Left ventricle myocardium inferior (tissue), 1 donor: ENCODE data around the gene LOXHD1. TPM values are rescaled to one million over a fixed set of nuclear protein-coding genes. Genes with fewer than 3 reads are reported as not detected.

Experiments used
- DNase-seq: peaks from one replicate; pipeline ENCODE4 v3.0.0-alpha.2; 2020
- H3K27ac ChIP-seq: fragments of 200-600 bp; replicated peaks from 2 replicates; pipeline ENCODE4 v1.8.0; 2021
- H3K27me3 ChIP-seq: fragments of 200-600 bp; 2 replicates; pipeline ENCODE4 v1.8.0; 2021; ENCODE audit warnings: low read depth
- H3K36me3 ChIP-seq: fragments of 200-600 bp; 2 replicates; pipeline ENCODE4 v1.8.0; 2021
- H3K4me1 ChIP-seq: fragments of 200-600 bp; 2 replicates; pipeline ENCODE4 v1.8.0; 2021
- H3K4me3 ChIP-seq: fragments of 200-600 bp; 2 replicates; pipeline ENCODE4 v1.8.0; 2021; ENCODE audit warnings: mild to moderate bottlenecking, moderate library complexity
- H3K9me3 ChIP-seq: fragments of 200-600 bp; replicated peaks from 2 replicates; pipeline ENCODE4 v1.8.0; 2021
- CTCF ChIP-seq: fragments of 200-600 bp; IDR thresholded peaks from 2 replicates; pipeline ENCODE4 v1.8.0; 2021; ENCODE audit warnings: antibody characterized with exemption, mild to moderate bottlenecking, borderline replicate concordance
- intact Hi-C: fragments of 100-400 bp; cut with micrococcal nuclease; formaldehyde crosslinking; loops from one replicate; pipeline ENCODE4 v1.11.0; 2022
- total RNA-seq: library from RNA; stranded (reverse); fragmentation: NEBNext Ultra II Directional; extraction: Animal tissue kit (Norgen Biotek cat#: 25700); gene quantifications from one replicate; pipeline ENCODE4 v1.2.1, GENCODE V29; 2021
- donor health status: DM: no; HTN: yes; CAD: no; lungs with severe emphysema.

Gene LOXHD1
- total RNA-seq, 1 donor from 2014 or later, result 0.49 TPM

DNA sequence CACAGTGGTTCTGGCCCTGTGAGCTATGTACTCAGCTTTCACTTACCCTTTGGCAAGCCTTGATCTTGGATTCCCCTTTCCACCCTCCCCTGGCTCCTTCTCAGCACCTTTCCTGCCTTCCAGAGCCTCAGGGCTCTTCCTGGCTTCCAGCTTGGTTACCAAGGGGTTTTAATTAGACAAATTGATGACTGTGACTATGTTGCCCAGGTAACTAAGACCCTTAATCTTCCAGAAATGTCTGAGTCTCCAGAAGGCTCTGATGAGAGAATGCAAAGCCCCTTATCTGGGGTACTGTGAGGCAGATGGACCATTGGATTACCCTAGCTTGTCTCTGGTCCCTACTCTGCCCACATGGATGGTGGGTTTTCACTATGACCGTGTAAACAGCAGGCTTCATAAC lies 174.2 kb downstream of the LOXHD1 start:
- no peak overlapping the region for H3K4me3 ChIP-seq
- H3K9me3 ChIP-seq, result peaks cover 9% of the 10 kb centered on the region
- H3K27me3 ChIP-seq, result no peaks in the 10 kb centered on the region
- DNase-seq, result no peak
- H3K4me1 ChIP-seq, result peaks cover 8% of the 10 kb centered on the region
- no peak for TF ChIP-seq CTCF
- no peak overlapping the region for H3K27ac ChIP-seq
- intact Hi-C loops, result loop anchor here (10.0 kb wide), 1 partner anchor 198 kb away; no protein-coding TSS in a partner anchor
- H3K36me3 ChIP-seq, result no peaks in the 10 kb centered on the region

DNA sequence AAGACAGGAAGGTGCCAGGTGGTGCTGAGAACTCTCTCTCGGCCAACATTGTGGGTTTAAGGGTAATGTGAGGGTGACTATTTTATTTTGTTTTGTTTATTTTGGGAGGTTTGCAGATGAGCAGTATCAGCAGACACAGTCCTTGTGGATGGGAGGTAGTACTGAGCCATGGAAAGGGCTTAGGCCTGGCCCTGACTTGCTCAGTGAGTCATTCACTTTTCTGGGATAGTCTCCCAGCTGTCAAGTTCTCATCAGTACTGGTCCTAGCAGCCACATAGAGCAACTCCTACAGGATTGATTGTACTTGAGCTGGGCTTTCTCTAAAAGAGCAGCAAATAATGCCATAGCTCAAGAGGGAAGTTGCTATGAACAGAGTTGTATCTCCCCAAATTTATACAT lies 175.2 kb downstream of the LOXHD1 start:
- no peak overlapping the region for H3K4me3 ChIP-seq
- TF ChIP-seq CTCF, result no peak
- peaks cover 9% of the 10 kb centered on the region for H3K9me3 ChIP-seq
- no peak for DNase-seq
- no peaks in the 10 kb centered on the region for H3K27me3 ChIP-seq
- no peaks in the 10 kb centered on the region for H3K36me3 ChIP-seq
- intact Hi-C loops, result loop anchor here (10.0 kb wide), 1 partner anchor 197 kb away; no protein-coding TSS in a partner anchor
- peaks cover 6% of the 10 kb centered on the region for H3K4me1 ChIP-seq
- no peak overlapping the region for H3K27ac ChIP-seq

- peak; percentile 81 for TF ChIP-seq CTCF
- intact Hi-C loops, result loop anchor here (10.0 kb wide), 1 partner anchor 196 kb away; no protein-coding TSS in a partner anchor
- no peaks in the 10 kb centered on the region for H3K27me3 ChIP-seq
- H3K4me1 ChIP-seq, result peaks cover 6% of the 10 kb centered on the region
- H3K4me3 ChIP-seq, result no peak overlapping the region
- H3K27ac ChIP-seq, result no peak overlapping the region
- DNase-seq, result peak; percentile 38
- H3K36me3 ChIP-seq, result no peaks in the 10 kb centered on the region
- H3K9me3 ChIP-seq, result peaks cover 9% of the 10 kb centered on the region
Observed at GRCh38 chr18:46481048-46481846, 175.8 kb downstream of the LOXHD1 start.

GRCh38 chr18:46480226-46480625 lies 176.8 kb downstream of the LOXHD1 start:
- Histone ChIP-seq H3K27me3 (no peaks in the 10 kb centered on the region), H3K4me1 (peaks cover under 1% of the 10 kb centered on the region), H3K9me3 (peaks cover 9% of the 10 kb centered on the region), H3K27ac (no peak overlapping the region), H3K4me3 (no peak overlapping the region), H3K36me3 (no peaks in the 10 kb centered on the region)
- intact Hi-C loops, result loop anchor here (10.0 kb wide), 1 partner anchor 195 kb away; no protein-coding TSS in a partner anchor
- TF ChIP-seq CTCF, result no peak
- DNase-seq, result no peak

DNA sequence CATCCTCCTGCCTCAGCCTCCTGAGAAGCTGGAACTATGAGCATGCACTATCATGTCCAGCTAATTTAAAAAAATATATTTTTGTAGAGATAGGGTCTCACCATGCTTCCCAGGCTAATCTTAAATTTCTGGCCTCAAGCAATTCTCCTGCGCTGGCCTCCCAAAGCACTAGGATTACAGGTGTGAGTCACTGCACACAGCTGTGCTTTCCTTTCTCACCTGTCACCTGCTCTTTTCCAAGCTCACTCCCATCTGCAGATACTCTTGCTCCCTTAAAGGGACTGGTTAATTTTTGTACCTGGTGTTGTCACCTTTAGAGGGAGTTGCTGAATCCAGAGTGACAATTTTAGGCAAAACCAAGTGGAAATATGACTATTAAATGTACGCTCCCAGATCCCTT lies 178.2 kb downstream of the LOXHD1 start:
- no peaks in the 10 kb centered on the region for H3K36me3 ChIP-seq
- no peak overlapping the region for H3K4me3 ChIP-seq
- intact Hi-C loops, result no loop called here
- TF ChIP-seq CTCF, result no peak
- no peaks in the 10 kb centered on the region for H3K27me3 ChIP-seq
- H3K4me1 ChIP-seq, result peaks cover 11% of the 10 kb centered on the region
- DNase-seq, result no peak
- H3K27ac ChIP-seq, result no peak overlapping the region
- peaks cover 9% of the 10 kb centered on the region for H3K9me3 ChIP-seq
